Middle frontal gyrus (tissue), 1 donor: ENCODE measurements around the gene MAD2L2.
A peak's percentile ranks its signal among the peaks of the same experiment; 100 is the strongest.

ENCODE experiments used
- DNase-seq: peaks from one replicate; pipeline ENCODE4 v3.0.0-alpha.2; 2015; ENCODE audit warnings: low spot score; ENCODE audit errors: extremely low spot score

MAD2L2 gene

DNA sequence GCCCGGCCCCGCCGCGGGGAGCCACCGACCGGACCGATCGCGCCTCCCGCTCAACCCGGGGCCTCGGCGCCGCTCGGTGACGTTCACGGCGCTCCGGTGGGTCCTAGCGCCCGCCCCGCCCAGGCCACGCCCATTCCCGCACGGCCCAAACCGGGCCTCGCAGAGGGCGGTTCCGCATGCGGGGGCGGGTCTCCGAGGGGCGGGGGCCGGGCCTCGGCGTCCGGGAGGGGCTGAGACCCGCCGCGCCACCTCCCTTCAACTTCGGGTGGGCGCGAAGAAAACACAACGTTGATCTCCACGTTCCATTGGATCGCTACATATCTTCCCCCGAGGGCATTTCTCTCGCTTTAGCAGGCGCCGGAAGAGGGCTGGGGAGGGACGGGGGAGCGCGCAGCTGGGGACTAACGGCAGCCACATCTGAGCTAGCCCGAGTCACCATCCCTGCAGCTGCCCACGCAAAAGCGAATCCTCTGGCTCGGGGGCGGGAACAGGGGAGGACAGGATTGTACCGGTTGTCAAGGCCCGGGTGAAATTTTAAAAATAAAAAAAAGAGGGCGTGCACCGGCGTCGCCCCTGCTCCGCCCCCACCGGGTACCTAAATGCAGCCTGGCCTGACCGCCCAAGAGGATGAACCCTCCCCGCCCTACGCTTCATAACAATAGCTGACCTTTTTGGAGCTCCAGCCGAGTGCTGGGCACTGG, at the start of gene MAD2L2:
MAD2L2 (minus strand) TSS at position 78 of the 701 bp plus-strand sequence. CDS start 547 bp downstream, outside the sequence.
- peak; percentile 63 for DNase-seq

DNA sequence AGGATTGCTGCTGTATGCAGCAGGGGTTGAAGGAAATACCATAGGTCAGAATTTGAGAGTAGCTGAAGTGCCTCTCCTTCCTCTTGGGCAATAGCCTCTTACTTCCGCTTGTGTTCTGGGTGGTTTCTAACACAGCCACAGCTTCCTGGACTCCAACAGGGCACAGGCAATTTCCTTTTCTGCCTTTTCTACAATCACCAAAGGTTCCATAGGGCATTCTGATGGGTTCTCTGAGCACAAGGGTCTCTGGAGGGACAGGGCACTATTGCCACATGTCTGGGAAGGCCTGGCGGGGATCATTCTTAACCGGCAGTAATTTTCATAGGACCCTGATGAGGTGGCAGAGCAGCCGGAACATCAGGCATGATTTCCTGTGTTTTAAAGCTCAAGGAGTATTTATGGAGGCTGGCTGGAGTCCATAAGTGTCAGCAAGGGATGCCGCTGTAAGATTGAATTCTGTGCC, 49.5 kb upstream of the MAD2L2 start:
- DNase-seq, result no peak

DNA sequence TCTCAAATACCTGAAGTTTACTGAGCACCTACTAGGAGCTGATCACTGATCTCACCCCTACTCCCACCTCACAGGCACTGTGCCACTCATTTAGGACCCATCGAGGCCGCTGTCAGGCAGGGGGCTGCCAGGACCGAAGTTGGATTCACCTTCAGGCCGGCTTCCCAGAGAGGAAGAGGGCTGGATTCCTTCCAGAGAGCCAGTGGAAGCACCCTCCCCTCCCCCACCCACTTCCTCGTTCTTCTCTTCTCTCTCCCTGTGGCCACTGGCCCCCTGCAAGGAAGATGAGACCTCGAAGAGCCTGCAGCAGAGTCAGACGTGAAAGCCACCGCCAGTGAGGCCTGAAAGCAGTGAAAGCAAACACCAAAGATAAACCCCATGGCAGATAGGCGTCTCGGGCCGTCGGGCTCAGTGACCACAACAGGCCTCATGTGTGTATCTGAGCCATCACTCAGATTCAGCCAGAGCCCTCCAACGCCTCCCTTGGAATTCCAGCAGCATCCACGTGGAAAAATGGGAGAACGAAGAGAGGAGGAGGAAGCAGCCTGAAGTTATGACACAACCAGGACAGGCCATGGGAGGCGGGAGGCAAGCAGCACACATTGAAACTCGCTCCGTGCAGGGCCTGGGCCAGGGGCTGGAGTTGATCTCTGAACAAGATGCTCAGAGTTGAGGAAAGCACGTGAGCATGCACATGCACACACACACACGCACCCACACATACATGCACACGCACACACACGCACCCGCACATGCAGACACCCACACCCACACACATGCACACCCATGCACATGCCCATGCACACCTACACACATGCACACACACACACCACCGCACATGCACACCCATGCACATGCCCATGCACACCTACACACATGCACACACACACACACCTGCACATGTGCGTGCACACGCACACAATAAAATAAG, 48.8 kb upstream of the MAD2L2 start:
- no peak for DNase-seq

DNA sequence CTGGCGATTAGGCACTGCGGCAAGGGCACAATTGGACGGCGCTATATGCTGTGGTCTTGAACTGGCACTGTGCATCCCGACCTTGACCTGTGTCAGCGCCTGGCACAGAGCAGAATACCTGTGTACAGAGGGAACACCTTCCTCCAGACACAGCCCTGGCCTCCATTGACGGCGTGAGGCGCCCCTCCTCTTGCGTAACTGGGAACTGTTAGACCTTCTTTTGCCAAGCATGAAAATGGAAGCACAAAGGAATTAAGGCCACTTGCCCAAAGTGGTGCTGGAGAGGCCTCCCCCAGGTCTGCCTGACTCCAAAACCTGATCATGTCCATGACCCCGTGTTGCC, 48.2 kb upstream of the MAD2L2 start:
- no peak for DNase-seq

DNA sequence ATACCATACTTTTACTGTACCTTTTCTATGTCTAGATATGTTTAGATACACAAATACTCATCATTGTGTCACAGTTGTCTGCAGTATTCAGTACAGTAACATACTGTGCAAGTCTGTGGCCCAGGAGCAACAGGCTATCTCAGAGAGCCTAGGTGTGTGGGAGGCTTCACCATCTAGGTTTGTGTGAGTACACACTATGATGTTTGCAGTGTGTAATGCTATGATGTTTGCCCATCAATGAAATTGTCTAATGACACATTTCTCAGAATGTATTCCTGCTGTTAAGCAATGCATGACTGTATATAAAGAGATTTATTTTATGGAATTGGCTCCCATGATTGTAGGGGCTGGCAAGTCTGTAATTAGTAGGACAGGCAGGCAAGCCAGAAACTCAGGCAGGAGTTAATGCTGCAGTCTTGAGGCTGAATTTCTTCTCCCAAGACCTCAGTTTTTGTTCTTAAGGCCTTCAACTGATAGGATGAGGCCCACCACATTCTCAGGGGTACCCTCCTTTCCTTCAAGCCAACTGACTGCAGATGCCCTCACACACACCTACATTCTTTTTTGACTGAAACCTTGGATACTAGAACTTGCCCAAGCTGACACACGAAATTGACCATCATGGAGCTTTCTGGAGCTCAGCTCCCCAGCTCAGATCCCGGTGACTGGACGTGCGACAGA, 47.3 kb upstream of the MAD2L2 start:
- no peak for DNase-seq

DNA sequence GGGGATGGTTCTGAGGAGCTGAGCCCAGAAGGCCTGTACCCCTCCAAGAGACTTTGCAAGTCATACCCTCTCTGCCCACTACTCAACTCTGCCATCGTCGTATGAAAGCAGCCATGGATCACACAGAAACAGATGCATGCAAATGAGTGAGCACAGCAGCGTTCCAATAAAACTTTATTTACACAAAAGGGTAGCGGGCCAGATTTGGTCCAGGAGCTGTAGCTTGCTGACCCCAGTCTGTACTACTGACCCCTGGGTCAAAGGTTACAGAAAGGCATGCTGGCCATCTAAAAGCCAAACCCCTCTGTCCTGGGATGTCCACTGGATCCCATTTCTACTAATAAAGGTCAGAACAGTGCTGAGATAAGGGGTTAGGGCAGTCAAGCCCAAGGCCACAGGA, 46.2 kb upstream of the MAD2L2 start:
- no peak for DNase-seq

DNA sequence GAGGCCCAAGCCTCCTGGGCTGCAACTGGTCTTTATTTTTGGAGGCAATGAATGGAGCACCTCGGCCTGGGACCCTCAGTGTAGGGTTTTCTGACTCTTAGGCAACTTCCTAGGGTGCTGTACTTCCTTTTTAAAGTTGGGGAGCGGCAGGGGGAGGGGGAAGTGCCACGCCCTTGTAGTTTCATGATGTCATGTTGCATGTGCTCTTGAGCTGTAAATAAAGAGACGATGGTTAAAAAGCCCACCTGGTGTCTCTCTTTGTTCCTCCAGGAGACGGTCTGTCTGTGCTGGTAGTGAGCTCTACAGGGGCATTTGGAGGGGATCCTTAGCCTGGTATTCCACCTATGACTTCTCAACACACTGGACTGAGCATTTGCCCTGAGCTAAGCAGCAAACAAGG, 44.7 kb upstream of the MAD2L2 start:
- no peak for DNase-seq

DNA sequence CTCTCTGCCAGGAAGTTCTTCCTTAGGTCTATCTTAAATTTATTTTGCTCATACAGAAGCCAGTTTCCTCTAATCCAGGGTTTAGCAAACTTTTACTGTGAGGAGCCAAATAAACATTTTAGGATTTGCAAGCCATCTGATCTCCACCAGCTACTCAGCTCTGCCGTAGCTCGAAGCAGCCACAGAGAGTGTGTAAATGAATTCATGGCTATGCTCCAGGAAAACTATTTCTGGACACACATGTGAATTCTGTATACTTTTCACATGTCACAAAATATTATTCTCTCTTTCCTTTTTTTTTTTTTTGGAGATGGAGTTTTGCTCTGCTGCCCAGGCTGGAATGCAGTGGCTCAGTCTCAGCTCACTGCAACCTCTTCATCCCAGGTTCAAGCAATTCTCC, 41.6 kb upstream of the MAD2L2 start:
- DNase-seq, result no peak

DNA sequence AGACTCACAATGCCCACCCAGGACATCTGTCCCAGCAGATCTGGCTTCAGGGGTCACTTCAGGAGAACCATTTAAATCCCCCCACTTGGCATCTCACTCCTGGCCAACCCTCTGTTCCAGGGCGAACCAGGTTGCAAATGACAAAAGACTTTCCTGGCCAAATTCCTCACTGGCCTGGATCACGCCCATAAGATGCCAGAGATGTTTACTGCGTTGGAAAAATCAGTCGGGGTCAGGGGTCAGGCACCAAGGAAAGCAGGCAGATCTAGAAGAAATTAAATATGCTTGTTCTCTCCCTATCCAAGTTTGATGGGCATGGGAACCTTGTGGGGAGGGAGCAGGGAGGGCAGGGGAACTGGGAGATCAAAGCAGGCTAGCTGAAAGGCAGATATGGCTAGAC, 40.4 kb upstream of the MAD2L2 start:
- no peak for DNase-seq

DNA sequence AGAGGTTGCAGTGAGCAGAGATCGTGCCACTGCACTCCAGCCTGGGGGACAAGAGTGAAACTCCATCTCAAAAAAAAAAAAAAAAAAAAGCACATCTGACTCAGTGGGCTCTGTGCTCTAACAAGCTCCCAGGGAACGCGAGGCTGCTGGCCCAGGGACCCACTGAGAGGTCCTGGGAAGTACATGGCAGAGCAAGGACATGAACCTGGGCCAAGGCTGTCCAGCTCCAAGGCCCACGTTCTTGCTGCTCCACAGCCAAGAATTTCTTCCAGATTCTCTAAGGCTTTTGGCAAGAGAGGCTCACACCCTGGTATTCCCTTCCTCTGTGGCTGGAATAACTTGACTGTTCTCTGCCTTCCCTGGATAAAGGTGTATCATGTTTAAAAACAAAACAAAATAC, 39.6 kb upstream of the MAD2L2 start:
- no peak for DNase-seq

DNA sequence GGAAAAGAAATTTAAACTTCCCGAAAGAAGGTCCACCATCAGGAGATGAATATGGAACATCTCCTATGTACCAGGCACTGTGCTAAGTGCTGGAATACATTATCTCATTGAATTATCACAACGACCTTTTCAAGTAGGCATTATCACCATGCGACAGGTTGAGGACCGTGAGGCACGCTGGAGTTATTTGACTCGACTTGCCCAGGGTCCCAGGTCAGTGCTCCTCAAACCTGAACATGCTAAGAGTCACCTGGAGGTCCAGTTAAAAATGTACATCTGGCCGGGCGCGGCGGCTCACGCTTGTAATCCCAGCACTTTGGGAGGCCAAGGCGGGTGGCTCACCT, 39.1 kb upstream of the MAD2L2 start:
- DNase-seq, result no peak

DNA sequence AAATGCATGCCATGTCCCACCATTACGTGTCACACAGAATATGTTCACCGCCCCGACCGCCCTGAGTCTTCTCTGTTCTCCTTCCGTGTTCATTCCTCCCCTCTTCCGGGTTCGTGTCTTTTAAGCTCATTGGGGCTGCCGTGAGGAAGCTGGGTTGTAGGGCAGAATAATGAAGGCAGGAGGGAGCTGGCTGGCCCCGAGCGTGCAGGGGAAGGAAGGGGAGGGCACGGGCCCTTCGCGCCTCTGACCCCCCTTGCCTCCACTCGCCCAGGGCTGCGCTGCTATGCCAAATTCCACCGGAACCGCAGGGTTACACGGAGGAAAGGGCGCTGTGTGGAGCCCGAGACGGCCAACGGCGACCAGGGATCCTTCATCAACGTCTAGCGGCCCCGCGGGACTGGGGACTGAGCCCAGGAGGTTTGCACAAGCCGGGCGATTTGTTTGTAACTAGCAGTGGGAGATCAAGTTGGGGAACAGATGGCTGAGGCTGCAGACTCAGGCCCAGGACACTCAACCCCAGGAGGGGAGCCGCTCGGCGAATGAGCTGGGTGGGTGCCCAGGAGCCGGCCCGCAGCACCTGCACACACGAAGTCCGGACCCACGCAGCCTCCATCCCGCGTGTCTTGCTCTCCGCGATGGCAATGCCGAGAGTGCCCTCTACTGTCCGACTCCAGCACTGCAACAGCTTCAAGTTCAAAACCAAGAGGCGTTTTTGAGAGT, 38.5 kb upstream of the MAD2L2 start:
- peak; percentile 81 for DNase-seq

DNA sequence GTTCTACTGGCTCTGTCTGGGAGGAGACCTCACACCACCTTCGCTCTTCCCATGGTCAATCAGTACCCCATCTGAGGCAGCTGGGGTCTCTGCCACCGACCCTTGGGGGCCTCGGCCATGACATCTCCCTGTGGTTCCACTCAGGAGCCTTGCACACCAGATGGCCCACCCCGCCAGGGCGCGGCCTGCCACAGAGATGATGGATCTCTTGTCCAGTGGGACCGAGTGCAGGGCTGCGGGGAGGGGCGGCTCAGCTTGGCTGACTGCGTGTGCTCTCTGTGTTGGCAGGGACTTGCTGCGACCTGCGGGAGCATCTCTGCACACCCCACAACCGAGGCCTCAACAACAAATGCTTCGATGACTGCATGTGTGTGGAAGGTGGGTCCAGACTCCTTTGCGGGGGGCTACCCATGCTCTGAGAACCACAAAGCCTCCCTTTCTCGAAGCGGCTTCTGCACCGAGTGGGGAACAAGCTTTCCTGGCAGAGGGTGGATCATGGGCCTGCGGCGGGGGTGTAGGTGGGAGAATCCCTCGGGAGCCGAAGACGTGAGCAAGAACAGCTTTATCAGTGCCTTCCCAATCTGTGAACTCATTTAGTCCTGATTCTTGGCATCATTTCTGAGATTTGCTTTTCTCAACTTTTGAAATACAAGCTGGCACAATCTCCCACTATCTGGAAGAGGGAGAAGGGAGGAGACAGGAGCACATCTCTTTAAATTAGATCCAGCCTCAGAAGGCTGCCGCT, 34.1 kb upstream of the MAD2L2 start:
- peak; percentile 14 for DNase-seq

DNA sequence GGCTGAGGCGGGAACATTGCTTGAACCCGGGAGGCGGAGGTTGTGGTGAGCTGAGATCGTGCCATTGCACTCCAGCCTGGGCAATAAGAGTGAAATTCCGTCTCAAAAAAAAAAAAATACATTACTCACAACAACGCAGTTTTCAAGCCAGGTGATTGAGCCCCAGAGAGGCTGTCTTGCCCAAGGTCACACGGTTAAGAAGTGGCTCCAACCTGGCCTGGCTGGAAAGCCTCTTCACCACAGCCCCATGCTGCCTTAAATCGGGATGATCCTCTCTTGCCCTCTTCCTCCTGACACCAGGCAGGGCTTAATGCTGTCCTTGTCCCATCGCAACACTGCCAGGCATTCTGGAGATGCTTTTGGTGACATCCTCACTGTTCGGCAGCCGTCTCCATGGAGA, 32.1 kb upstream of the MAD2L2 start:
- DNase-seq, result no peak

DNA sequence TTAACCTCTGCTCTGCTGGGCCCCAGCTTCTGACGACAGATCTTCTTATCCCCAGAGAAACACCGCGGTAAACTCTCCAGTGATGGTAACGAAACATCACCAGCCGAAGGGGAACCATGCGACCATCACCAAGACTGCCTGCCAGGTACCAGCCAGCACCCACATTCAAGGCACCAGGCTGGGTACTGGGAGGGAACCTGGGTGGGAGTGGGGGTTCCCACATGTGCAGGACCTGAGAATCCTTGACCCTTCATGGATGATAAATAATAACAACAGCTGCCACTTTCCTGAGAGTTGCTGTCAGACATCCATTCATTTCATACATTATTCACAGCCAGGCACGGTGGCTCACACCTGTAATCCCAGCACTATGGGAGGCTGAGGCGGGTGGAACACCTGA, 31.3 kb upstream of the MAD2L2 start:
- DNase-seq, result no peak

DNA sequence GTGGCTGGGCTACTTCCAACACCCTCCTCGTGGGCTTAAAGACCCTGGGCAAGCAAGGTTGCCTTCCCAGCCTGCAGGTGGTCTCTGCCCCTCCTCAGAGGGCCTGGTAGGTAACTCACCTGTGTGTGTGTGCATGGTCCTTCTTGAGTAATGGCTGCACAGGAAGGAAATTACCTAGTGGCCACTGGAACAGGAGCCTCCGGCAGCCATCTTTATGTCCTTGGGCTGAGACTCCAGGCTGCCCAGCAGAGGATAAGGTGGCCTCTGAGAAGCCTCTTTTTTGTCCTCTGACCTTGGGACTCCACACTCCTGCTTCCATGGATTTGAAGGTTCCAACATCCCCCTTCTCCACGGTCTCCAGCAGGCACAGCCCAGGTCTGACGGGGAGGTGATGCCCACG, 30.5 kb upstream of the MAD2L2 start:
- DNase-seq, result no peak

DNA sequence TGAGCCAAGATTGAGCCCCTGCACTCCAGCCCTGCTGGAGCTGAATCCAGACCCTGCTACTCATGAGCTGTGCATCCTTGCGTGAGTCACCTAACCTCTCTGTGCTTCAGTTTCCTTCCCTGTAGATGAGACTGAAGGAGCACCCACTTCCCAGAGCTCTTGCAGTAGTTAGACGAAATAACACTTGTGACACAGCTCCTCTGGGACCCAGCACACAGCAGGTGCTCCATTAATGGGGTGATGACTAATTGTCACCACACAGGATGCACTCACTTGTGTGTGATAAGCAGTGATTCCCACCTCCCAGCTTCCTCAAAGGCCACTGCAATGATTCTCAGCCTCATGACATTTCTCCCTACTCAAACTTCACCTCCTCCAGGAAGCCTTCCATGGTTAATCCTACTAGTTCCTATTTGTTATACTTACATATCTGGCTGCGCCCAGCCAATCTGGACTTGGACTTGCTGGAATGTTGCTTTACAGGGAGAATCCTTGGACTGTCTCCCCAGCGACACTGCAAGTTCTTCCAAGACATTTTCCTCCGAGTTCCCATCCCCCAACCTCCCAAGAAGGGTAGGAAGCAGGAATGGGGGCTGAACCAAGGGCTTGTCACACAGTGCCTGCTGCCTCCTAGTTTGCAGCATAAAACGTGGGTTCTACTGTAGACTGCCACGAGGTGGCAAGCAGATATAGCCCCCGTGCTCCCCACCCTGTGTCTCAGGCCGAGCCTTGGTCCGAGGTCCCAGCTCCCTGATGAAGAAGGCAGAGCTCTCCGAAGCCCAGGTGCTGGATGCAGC, 27.8 kb upstream of the MAD2L2 start:
- DNase-seq, result no peak

DNA sequence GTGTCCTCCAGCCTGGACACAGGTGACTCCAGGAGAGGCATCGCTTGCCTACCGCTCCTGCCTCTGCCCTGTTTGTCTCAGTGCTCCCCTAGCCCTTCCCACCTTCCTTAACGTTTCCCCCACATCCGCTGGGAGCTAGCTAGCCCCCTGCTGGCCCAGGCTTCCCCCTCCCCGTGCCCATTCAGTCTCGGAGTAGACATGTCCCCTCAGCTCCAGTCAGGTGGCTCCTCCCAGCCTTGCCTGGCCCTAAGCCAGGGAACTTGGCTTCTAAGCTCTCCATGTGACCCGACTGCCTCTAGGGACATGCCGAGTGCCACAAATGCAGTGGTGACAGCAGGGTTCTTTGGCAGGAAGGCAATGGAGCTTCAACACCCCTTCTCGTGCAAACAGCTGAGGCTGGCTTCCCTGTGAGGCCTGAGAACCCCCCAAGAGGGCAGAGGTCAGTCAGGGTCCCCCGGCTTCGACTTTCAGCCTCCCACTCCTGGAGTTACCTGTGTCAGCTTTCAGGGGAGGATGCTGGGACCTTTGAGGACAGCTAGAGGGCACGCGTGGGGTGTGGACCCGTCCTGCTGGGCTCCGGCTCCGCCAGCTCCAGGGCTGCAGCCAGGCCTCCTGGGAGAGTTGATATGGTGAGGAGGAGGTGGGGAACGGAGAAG, 26.8 kb upstream of the MAD2L2 start:
- no peak for DNase-seq

DNA sequence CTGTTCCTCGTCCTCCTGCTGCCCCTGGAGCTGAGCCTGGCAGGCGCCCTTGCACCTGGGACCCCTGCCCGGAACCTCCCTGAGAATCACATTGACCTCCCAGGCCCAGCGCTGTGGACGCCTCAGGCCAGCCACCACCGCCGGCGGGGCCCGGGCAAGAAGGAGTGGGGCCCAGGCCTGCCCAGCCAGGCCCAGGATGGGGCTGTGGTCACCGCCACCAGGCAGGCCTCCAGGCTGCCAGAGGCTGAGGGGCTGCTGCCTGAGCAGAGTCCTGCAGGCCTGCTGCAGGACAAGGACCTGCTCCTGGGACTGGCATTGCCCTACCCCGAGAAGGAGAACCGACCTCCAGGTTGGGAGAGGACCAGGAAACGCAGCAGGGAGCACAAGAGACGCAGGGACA, 25.3 kb upstream of the MAD2L2 start:
- DNase-seq, result no peak

DNA sequence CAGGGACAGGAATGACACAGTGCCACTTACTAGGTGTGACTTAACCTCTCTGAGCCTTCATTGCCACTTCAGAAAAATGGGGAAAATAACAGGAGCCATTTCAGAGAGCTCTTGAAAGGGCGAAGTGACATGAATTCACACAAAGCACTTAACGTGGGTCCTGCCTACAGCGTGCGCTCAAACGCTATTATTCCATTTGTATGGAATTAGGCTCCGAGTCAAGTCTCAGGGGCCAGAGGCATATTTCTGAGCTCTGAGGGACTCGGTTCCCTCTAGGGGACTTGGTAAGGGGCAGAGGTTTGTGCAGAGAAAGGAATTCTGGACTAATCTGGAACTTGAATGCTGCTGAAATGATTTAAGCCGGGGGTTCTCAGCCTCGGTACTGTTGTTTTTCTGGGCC, 24.6 kb upstream of the MAD2L2 start:
- DNase-seq, result no peak
